Measurements from ENCODE around the gene SDCCAG8. TPM values are rescaled to one million over a fixed set of nuclear protein-coding genes. Genes with fewer than 3 reads are reported as not detected.

The SDCCAG8 gene
- total RNA-seq, 2 donors from 2014 or later, result 49.0 to 56.4 TPM

- no peak for TF ChIP-seq POLR2A (IDR thresholded peaks at IDR 0.05)
- no peak for TF ChIP-seq CTCF (IDR thresholded peaks at IDR 0.05)
- WGBS, 2 donors, result 78 to 92% methylated on average over 1 of the region's 1 CpG
- Histone ChIP-seq H3K9me3 (no peaks in the 10 kb centered on the region), H3K4me3 (no peak overlapping the region), H3K27me3 (no peaks in the 10 kb centered on the region), H3K4me1 (no peaks in the 10 kb centered on the region), H3K36me3 (replicated peaks in 1 of 2; ENCODE audit: insufficient read depth in 1 of 2, low read depth in 2 of 2) (no peaks in the 10 kb centered on the region), H3K27ac (no peak overlapping the region)
- ATAC-seq (no peak), DNase-seq (no peak)
- intact Hi-C loops (cut with DNase I), result no loop called here
These were observed 132.4 kb downstream of the SDCCAG8 start for GRCh38 chr1:243388276-243388675.

- Histone ChIP-seq H3K4me1 (no peaks in the 10 kb centered on the region), H3K4me3 (no peak overlapping the region), H3K27ac (no peak overlapping the region), H3K9me3 (no peaks in the 10 kb centered on the region), H3K36me3 (replicated peaks in 1 of 2; ENCODE audit: insufficient read depth in 1 of 2, low read depth in 2 of 2) (no peaks in the 10 kb centered on the region), H3K27me3 (no peaks in the 10 kb centered on the region)
- intact Hi-C loops (cut with DNase I), result no loop called here
- no peak for ATAC-seq
- 75 to 83% methylated on average over 8 of the region's 8 CpGs for WGBS, 2 donors
- TF ChIP-seq CTCF (IDR thresholded peaks at IDR 0.05) (no peak), POLR2A (IDR thresholded peaks at IDR 0.05) (no peak)
- DNase-seq, result no peak
These were observed 134.4 kb downstream of the SDCCAG8 start for GRCh38 chr1:243390162-243390791.

- Histone ChIP-seq H3K4me3 (no peak overlapping the region), H3K9me3 (no peaks in the 10 kb centered on the region), H3K4me1 (no peaks in the 10 kb centered on the region), H3K36me3 (replicated peaks in 1 of 2; ENCODE audit: insufficient read depth in 1 of 2, low read depth in 2 of 2) (no peaks in the 10 kb centered on the region), H3K27ac (no peak overlapping the region), H3K27me3 (no peaks in the 10 kb centered on the region)
- no peak for ATAC-seq
- DNase-seq, result no peak
- TF ChIP-seq POLR2A (IDR thresholded peaks at IDR 0.05) (no peak), CTCF (IDR thresholded peaks at IDR 0.05) (no peak)
- intact Hi-C loops (cut with DNase I), result no loop called here
- 88 to 100% methylated on average over 1 of the region's 1 CpG for WGBS, 2 donors
These were observed 135.5 kb downstream of the SDCCAG8 start for GRCh38 chr1:243391355-243391754.

- H3K36me3 ChIP-seq (replicated peaks in 1 of 2; ENCODE audit: insufficient read depth in 1 of 2, low read depth in 2 of 2), result no peaks in the 10 kb centered on the region
- no peak overlapping the region for H3K4me3 ChIP-seq
- no peaks in the 10 kb centered on the region for H3K27me3 ChIP-seq
- no peak overlapping the region for H3K27ac ChIP-seq
- ATAC-seq, result peak; percentile 35
- intact Hi-C loops (cut with DNase I), result no loop called here
- peak in 3 of 4 donors; percentile 30 to 47 (median 46) for DNase-seq
- peaks cover 15% of the 10 kb centered on the region for H3K4me1 ChIP-seq
- WGBS, 2 donors, result 83 to 86% methylated on average over 4 of the region's 4 CpGs
- H3K9me3 ChIP-seq, result no peaks in the 10 kb centered on the region
- no peak for TF ChIP-seq POLR2A (IDR thresholded peaks at IDR 0.05)
- no peak for TF ChIP-seq CTCF (IDR thresholded peaks at IDR 0.05)
These were observed 137.3 kb downstream of the SDCCAG8 start for GRCh38 chr1:243393096-243393495.

- WGBS, 2 donors, result 69 to 71% methylated on average over 4 of the region's 4 CpGs
- no peak overlapping the region for H3K4me3 ChIP-seq
- H3K36me3 ChIP-seq (replicated peaks in 1 of 2; ENCODE audit: insufficient read depth in 1 of 2, low read depth in 2 of 2), result no peaks in the 10 kb centered on the region
- peak overlapping the region in 3 of 4 donors; percentile 14 to 59 (median 51) for H3K27ac ChIP-seq
- intact Hi-C loops (cut with DNase I), result no loop called here
- peaks cover 15% of the 10 kb centered on the region for H3K4me1 ChIP-seq
- TF ChIP-seq CTCF (IDR thresholded peaks at IDR 0.05) (no peak), POLR2A (IDR thresholded peaks at IDR 0.05) (no peak)
- no peaks in the 10 kb centered on the region for H3K27me3 ChIP-seq
- no peaks in the 10 kb centered on the region for H3K9me3 ChIP-seq
- ATAC-seq (no peak), DNase-seq (no peak)
These were observed 138.2 kb downstream of the SDCCAG8 start for GRCh38 chr1:243394066-243394465.

Data from body of pancreas (tissue), 4 donors.